Endothelial cell (in vitro differentiated cells): ENCODE results near the gene ATP2C2. TPM values are rescaled to one million over a fixed set of nuclear protein-coding genes. Genes with fewer than 3 reads are reported as not detected.

Experiments
- DNase-seq: peaks from one replicate; pipeline ENCODE4 v3.0.0; 2021; ENCODE audit warnings: low spot score
- H3K27ac Mint-ChIP-seq: one replicate; pipeline ENCODE4 v1.8.0; 2021; ENCODE audit warnings: mixed read lengths, inconsistent platforms; ENCODE audit not compliant: unreplicated experiment
- H3K27me3 Mint-ChIP-seq: one replicate; pipeline ENCODE4 v1.8.0; 2021; ENCODE audit warnings: mild to moderate bottlenecking, moderate library complexity, mixed read lengths, inconsistent platforms; ENCODE audit not compliant: unreplicated experiment
- H3K36me3 Mint-ChIP-seq: one replicate; pipeline ENCODE4 v1.8.0; 2021; ENCODE audit warnings: mild to moderate bottlenecking, low read depth, mixed read lengths, inconsistent platforms; ENCODE audit not compliant: unreplicated experiment
- H3K4me1 Mint-ChIP-seq: one replicate; pipeline ENCODE4 v1.8.0; 2021; ENCODE audit warnings: mild to moderate bottlenecking, mixed read lengths, inconsistent platforms; ENCODE audit not compliant: unreplicated experiment
- H3K4me3 Mint-ChIP-seq: one replicate; pipeline ENCODE4 v1.8.0; 2021; ENCODE audit warnings: mild to moderate bottlenecking, mixed read lengths, inconsistent platforms; ENCODE audit not compliant: unreplicated experiment
- H3K9me3 Mint-ChIP-seq: one replicate; pipeline ENCODE4 v1.8.0; 2021; ENCODE audit warnings: mixed read lengths, inconsistent platforms; ENCODE audit not compliant: unreplicated experiment
- CTCF ChIP-seq: fragments of 200-600 bp; sonication (generic); IDR thresholded peaks from one replicate; pipeline ENCODE4 v1.5.0; 2021; ENCODE audit warnings: antibody characterized with exemption; ENCODE audit not compliant: unreplicated experiment
- total RNA-seq: library from RNA; stranded (reverse); fragmentation: NEBNext Ultra II Directional; extraction: Animal tissue kit (Norgen Biotek cat#: 25700); gene quantifications from one replicate; pipeline ENCODE4 v1.2.1, GENCODE V29; 2021; ENCODE audit not compliant: unreplicated experiment

Gene ATP2C2
- total RNA-seq, 1 donor from 2014 or later: 2.7 TPM

- H3K4me1 Mint-ChIP-seq: peaks cover 4% of the 10 kb centered on the region
- no peak for TF ChIP-seq CTCF
- H3K27ac Mint-ChIP-seq: no peak overlapping the region
- peaks cover 3% of the 10 kb centered on the region for H3K27me3 Mint-ChIP-seq
- no peaks in the 10 kb centered on the region for H3K9me3 Mint-ChIP-seq
- peaks cover 4% of the 10 kb centered on the region for H3K36me3 Mint-ChIP-seq
- no peak overlapping the region for H3K4me3 Mint-ChIP-seq
- DNase-seq: no peak
Measured at GRCh38 chr16:84413244-84414004, 45.1 kb downstream of the ATP2C2 start.

DNA sequence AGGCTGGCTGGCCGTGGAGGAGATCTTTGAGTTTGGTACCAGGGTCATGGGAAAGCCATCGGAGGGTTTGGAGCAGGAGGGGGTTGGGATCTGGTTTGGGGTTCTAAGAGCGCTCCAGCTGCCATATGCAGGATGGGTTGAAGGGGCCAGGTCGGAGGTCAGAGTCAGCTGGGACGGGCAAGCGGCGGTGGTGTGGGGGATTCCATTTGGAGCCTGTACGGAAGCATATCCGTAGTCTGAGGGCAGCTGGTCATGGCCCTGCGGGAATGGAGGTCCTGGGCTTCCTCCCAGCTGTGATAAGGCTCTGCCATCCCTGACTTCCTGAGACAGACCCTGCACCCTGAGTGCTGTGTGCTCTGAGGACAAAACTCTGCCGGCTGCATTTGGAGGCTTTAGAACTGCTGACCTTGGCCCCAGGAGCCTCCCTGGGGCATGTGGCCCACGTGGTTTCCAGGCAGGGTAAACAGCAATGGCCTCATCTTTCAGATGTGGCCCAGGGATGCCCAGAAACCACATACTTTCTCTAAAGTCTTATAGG, 46.5 kb downstream of the ATP2C2 start:
- Mint-ChIP-seq H3K9me3 (no peaks in the 10 kb centered on the region), H3K36me3 (peaks cover 4% of the 10 kb centered on the region), H3K4me3 (no peak overlapping the region), H3K27ac (no peak overlapping the region), H3K4me1 (no peaks in the 10 kb centered on the region), H3K27me3 (peaks cover 5% of the 10 kb centered on the region)
- DNase-seq: no peak
- TF ChIP-seq CTCF: no peak

GRCh38 chr16:84416407-84417321, 48.3 kb downstream of the ATP2C2 start:
- Mint-ChIP-seq H3K9me3 (no peaks in the 10 kb centered on the region), H3K36me3 (peaks cover 4% of the 10 kb centered on the region), H3K27ac (no peak overlapping the region), H3K4me3 (no peak overlapping the region), H3K27me3 (peaks cover 4% of the 10 kb centered on the region), H3K4me1 (no peaks in the 10 kb centered on the region)
- no peak for DNase-seq
- no peak for TF ChIP-seq CTCF

GRCh38 chr16:84418056-84418849, 49.9 kb downstream of the ATP2C2 start:
- Mint-ChIP-seq H3K9me3 (no peaks in the 10 kb centered on the region), H3K4me1 (no peaks in the 10 kb centered on the region), H3K27ac (no peak overlapping the region), H3K27me3 (peaks cover 4% of the 10 kb centered on the region), H3K36me3 (no peaks in the 10 kb centered on the region), H3K4me3 (no peak overlapping the region)
- TF ChIP-seq CTCF: no peak
- no peak for DNase-seq
